OCI-LY1 (cell line): ENCODE data around the gene DBNDD1.

Experiments used
- H2AFZ ChIP-seq: fragments of 200-600 bp; sonication (generic), shearing (Covaris generic); 2 replicates; pipeline ENCODE4 v1.6.0; 2014; ENCODE audit warnings: antibody characterized with exemption, mild to moderate bottlenecking, low read length
- H3F3A ChIP-seq: fragments of 200-600 bp; sonication (generic), shearing (Covaris generic); 2 replicates; pipeline ENCODE4 v1.6.0; 2014; ENCODE audit warnings: mild to moderate bottlenecking, antibody characterized with exemption, low read length, moderate library complexity; ENCODE audit not compliant: insufficient read depth
- H3K27ac ChIP-seq: fragments of 200-600 bp; sonication (generic); 2 replicates; pipeline ENCODE4 v1.5.1; 2014; ENCODE audit warnings: low read length, mixed run types, mild to moderate bottlenecking, low read depth; ENCODE audit not compliant: poor library complexity, severe bottlenecking
- H3K27me3 ChIP-seq: fragments of 200-600 bp; sonication (generic); 2 replicates; pipeline ENCODE4 v1.6.0; 2014; ENCODE audit warnings: antibody characterized with exemption, mild to moderate bottlenecking, low read length, moderate library complexity; ENCODE audit not compliant: insufficient read depth
- H3K36me3 ChIP-seq: fragments of 200-600 bp; sonication (generic); 2 replicates; pipeline ENCODE4 v1.6.1; 2014; ENCODE audit warnings: mild to moderate bottlenecking, antibody characterized with exemption, low read length, moderate library complexity, mixed read lengths; ENCODE audit not compliant: insufficient read depth
- H3K4me1 ChIP-seq: fragments of 200-600 bp; sonication (generic); 2 replicates; pipeline ENCODE4 v1.5.1; 2014; ENCODE audit warnings: mild to moderate bottlenecking, low read length, moderate library complexity; ENCODE audit not compliant: insufficient read depth, severe bottlenecking
- H3K4me2 ChIP-seq: fragments of 200-600 bp; sonication (generic), shearing (Covaris generic); 2 replicates; pipeline ENCODE4 v1.6.1; 2014; ENCODE audit warnings: low read length
- H3K4me3 ChIP-seq: fragments of 200-600 bp; sonication (generic); 2 replicates; pipeline ENCODE4 v1.5.1; 2014; ENCODE audit warnings: low read length, low read depth, mild to moderate bottlenecking, mixed read lengths; ENCODE audit not compliant: poor library complexity, severe bottlenecking
- H3K79me2 ChIP-seq: fragments of 200-600 bp; shearing (Covaris generic); 2 replicates; pipeline ENCODE4 v1.6.1; 2016; ENCODE audit warnings: mixed run types, low read length, mixed read lengths; ENCODE audit not compliant: insufficient read depth
- H3K9ac ChIP-seq: fragments of 200-600 bp; sonication (generic), shearing (Covaris generic); 2 replicates; pipeline ENCODE4 v1.6.1; 2014; ENCODE audit warnings: mild to moderate bottlenecking, low read length, mixed read lengths
- H3K9me2 ChIP-seq: fragments of 200-600 bp; sonication (generic), shearing (Covaris generic); 2 replicates; pipeline ENCODE4 v1.6.1; 2014; ENCODE audit warnings: low read depth, mild to moderate bottlenecking, low read length, mixed read lengths
- H3K9me3 ChIP-seq: fragments of 200-600 bp; shearing (Covaris generic); 2 replicates; pipeline ENCODE4 v1.6.1; 2014; ENCODE audit warnings: low read length, mixed read lengths
- H4K20me1 ChIP-seq: fragments of 200-600 bp; sonication (generic), shearing (Covaris generic); 2 replicates; pipeline ENCODE4 v1.6.0; 2016; ENCODE audit warnings: mild to moderate bottlenecking, low read length; ENCODE audit not compliant: insufficient read depth
- CTCF ChIP-seq: fragments of 200-600 bp; sonication (generic), shearing (Covaris generic); IDR thresholded peaks from 2 replicates; pipeline ENCODE4 v1.5.1; 2017; ENCODE audit warnings: mild to moderate bottlenecking, antibody characterized with exemption, low read length, moderate library complexity, mixed read lengths
- EZH2 ChIP-seq: fragments of 200-600 bp; sonication (generic), shearing (Covaris generic); IDR thresholded peaks from 2 replicates; pipeline ENCODE4 v1.8.0; 2017; ENCODE audit warnings: borderline replicate concordance, mixed run types, mild to moderate bottlenecking, antibody characterized with exemption, low read length, moderate library complexity, mixed read lengths

DBNDD1 gene

GRCh38 chr16:90016339-90016950 lies 2.8 kb downstream of the DBNDD1 start:
- Histone ChIP-seq H3K9ac (no peak overlapping the region), H3K4me2 (no peak overlapping the region), H3K9me2 (no peaks in the 10 kb centered on the region), H3K4me3 (no peak overlapping the region), H3K27me3 (peaks cover 15% of the 10 kb centered on the region; the same call in 1 of the 2 replicates), H2AFZ (no peak overlapping the region), H3K79me2 (no peaks in the 10 kb centered on the region), H4K20me1 (no peaks in the 10 kb centered on the region), H3K36me3 (no peaks in the 10 kb centered on the region), H3F3A (peaks cover 7% of the 10 kb centered on the region; the same call in 1 of the 2 replicates), H3K9me3 (no peaks in the 10 kb centered on the region), H3K27ac (no peak overlapping the region), H3K4me1 (peaks cover 13% of the 10 kb centered on the region)
- no peak for TF ChIP-seq EZH2
- no peak for TF ChIP-seq CTCF

DNA sequence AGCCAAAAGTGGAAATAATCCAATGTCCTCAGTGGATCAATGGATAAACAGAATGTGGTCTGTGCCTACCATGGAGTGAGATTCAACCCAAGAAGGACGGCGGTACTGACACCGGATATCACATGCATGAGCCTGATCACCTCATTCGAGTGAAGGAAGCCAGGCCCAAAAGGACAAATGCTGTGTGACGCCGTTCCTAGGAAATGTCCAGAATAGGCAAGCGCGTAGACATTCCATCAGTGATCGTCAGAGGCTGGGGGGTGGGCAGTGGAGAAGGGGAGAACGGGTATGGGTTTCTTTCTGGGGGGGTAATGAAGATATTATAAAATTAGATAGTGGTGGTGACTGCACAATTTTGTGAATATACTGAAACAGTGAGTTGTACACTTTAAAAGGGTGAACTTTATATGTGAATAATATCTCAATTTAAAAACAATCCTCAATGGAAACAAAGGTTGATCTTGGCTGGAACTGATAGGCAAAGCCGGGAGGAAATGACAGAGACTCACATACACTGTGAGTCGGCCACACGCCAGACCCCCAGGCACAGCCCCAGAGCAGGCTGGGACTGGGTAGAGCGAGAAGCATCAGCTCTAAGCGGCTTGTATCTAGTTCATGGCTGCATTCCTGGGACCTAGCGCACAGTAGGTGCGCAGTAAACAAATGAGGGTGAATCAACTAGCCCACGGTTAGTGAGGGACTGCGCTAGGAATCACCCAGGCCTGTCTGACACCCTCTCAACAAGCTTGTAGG lies 3.5 kb downstream of the DBNDD1 start:
- no peak overlapping the region for H2AFZ ChIP-seq
- H3K4me2 ChIP-seq = no peak overlapping the region
- H3K9me2 ChIP-seq = no peaks in the 10 kb centered on the region
- TF ChIP-seq CTCF (no peak), EZH2 (no peak)
- H3K4me3 ChIP-seq = no peak overlapping the region
- H4K20me1 ChIP-seq = no peaks in the 10 kb centered on the region
- no peak overlapping the region for H3K27ac ChIP-seq
- H3F3A ChIP-seq = peaks cover 7% of the 10 kb centered on the region; the same call in 1 of the 2 replicates
- H3K4me1 ChIP-seq = peaks cover 13% of the 10 kb centered on the region
- peaks cover 22% of the 10 kb centered on the region; the same call in 1 of the 2 replicates for H3K27me3 ChIP-seq
- H3K79me2 ChIP-seq = no peaks in the 10 kb centered on the region
- H3K9me3 ChIP-seq = no peaks in the 10 kb centered on the region
- H3K9ac ChIP-seq = no peak overlapping the region
- H3K36me3 ChIP-seq = no peaks in the 10 kb centered on the region

- TF ChIP-seq EZH2 (no peak), CTCF (no peak)
- no peaks in the 10 kb centered on the region for H3K4me1 ChIP-seq
- peaks cover 17% of the 10 kb centered on the region; the same call in 1 of the 2 replicates for H3K27me3 ChIP-seq
- H3K4me3 ChIP-seq = no peak overlapping the region
- H3F3A ChIP-seq = no peaks in the 10 kb centered on the region
- H3K36me3 ChIP-seq = no peaks in the 10 kb centered on the region
- no peaks in the 10 kb centered on the region for H3K9me2 ChIP-seq
- H3K79me2 ChIP-seq = no peaks in the 10 kb centered on the region
- H3K9ac ChIP-seq = no peak overlapping the region
- H2AFZ ChIP-seq = no peak overlapping the region
- H4K20me1 ChIP-seq = no peaks in the 10 kb centered on the region
- H3K27ac ChIP-seq = no peak overlapping the region
- no peaks in the 10 kb centered on the region for H3K9me3 ChIP-seq
- H3K4me2 ChIP-seq = no peak overlapping the region
Measured at GRCh38 chr16:90012991-90013745, 6.1 kb downstream of the DBNDD1 start.
